ENCODE measurements around the gene NCOA5.

The NCOA5 gene

DNA sequence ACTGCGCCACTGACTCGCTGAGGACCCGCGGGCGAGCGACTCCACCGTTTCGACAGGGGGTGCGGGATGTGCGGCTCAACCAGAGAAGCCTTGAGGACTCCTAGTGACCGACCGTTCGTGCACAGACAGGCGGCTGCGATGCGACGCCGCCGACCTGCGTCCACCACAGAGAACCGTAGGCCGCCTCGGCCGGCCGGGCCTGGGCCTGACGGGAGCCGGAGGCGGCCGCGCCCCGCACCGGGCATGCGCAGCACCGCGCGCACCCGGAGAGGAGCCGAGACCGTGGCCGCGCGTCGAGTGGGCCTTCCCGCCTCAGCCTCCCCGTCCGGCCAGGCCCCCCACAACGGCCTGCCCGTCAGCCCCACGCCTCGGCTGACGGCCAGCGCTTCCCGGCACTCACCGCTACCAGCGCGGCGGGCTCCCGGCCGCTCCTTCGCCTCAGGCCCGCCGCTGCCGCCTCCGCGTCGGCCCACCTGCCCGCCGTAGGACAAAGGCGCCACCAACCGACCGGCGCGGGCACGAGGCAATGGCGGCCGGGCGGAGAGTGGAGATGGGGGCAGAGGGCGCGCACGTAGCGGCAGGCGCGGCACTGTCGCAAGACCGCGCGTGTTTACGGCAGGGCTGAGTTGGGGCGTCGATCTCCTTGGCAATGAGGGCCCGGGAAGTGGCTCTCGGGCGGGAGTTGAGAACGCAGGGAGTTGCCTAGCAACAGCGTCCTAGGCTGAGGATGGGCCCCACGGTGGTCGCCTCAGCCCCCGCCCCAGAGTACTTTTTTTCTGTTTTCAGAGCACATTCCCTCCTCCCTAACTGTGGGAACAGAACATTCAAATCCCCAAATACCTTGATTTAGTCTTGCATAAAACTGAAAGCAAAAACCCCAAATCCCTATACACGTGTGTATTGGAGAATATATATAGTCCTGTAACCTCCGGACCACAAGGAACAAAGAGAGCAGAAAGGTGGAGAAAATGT, at the start of gene NCOA5:
Gene NCOA5 (minus strand): TSS at position 546 of the 972 bp plus-strand sequence. CDS start 10,538 bp downstream, outside the sequence.
- peak; percentile 91 to 95 for DNase-seq

DNA sequence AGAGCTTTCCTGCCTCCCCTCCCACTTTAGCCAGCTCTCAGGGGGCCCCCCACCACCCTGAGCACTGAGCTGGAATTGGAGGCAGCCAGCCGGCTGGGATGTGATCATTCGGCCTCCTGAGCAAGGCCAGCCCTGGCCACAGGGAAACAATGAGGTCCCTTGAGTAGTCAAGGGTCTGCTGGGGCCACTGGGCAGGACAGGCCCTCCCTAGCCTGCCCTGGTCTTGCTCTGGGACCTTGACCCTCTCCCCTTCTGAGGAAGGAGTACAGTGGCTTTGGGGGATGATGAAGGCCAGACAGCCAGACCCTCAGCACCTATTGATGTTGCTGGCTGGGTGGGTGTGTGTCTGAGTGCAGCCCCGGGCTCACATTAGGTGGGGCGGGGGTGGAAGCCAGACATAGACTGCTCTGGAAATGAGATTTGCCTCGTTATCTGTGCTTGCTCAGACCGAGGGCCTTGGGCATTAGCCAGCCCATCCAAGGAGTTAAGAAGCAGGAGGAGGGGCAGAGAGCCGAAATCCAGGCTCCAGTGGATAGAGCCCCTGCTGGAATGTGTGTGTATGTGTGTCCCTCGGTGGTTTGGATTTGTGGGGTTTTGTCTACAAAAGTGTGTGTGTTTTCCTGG, 49.6 kb upstream of the NCOA5 start:
- peak; percentile 7 to 50 for DNase-seq

DNA sequence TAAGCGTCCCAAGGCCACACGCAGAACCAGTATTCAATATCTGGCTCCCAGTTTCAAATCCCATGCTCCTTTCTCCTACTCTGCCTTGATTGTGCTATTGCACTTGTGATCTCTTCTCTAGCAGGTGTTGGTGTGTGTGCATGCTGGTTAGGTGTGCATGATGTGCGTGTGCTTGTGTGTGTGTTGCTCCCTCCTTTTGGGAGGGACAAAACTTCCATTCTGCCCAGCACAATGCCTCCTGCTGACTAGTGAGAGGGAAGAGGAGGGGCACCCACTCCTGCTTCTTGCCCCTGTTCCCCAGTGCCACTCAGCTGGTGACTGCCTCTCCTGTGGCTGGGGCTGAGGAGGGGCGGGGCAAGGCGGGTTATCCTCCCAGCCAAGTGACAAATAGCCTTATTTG, 48.1 kb upstream of the NCOA5 start:
- DNase-seq: no peak

DNA sequence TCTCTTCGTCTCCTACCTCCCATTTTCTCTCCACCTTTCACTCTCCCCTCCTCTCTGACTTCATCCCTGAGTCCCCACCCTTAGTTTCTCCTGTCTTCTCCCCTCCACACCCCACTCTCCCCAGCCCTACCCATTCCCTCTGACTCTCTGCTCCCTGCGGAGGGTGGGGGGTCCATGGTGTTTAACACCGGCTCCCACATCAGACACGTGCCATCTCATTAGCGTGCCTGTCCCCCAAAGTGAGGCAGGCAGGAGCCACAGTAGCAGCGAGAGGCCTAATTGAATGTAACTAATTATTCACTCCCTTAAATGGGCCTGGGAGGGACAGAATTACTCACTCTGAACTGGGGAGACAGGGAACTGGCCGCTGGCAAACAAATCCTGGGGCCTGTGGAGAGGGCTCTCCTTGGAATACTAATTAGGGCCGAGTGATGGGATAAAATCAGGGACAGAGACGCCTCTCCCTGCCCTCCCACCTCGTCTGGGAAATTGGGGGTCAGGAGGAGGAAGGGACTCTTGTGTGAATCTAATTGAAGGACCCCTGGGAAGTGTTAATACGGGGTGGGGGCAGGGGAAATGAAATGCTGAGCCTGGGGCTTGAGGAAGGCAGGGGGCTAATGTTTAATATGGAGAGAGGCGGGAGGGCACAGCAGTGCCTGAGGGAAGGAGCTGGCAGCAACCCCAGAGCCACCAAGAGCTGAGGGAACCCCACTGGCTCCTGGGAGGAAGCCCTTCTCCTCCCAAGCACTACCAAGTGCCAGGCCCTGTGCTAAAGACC, 46.3 kb upstream of the NCOA5 start:
- DNase-seq: no peak

DNA sequence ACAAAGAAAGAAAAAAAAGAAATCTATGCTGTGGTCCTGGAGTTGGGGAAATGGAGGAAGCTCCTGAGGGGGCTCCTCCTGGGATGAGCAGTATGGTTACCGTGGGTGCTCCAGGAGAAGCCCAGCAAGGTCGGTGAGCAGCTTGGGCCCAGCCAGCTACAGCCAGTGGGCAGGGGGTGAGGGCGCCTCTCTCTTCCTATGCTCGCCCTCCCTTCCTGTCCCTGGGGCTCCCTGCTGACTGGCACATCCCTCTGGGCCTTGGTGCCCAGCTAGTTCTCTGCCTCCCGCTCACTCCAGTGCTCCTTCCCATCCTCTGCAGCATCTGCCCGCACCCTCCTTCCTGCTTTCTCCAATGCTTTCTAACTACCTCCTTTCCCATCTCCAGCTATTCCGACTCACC, 45.0 kb upstream of the NCOA5 start:
- DNase-seq: no peak

DNA sequence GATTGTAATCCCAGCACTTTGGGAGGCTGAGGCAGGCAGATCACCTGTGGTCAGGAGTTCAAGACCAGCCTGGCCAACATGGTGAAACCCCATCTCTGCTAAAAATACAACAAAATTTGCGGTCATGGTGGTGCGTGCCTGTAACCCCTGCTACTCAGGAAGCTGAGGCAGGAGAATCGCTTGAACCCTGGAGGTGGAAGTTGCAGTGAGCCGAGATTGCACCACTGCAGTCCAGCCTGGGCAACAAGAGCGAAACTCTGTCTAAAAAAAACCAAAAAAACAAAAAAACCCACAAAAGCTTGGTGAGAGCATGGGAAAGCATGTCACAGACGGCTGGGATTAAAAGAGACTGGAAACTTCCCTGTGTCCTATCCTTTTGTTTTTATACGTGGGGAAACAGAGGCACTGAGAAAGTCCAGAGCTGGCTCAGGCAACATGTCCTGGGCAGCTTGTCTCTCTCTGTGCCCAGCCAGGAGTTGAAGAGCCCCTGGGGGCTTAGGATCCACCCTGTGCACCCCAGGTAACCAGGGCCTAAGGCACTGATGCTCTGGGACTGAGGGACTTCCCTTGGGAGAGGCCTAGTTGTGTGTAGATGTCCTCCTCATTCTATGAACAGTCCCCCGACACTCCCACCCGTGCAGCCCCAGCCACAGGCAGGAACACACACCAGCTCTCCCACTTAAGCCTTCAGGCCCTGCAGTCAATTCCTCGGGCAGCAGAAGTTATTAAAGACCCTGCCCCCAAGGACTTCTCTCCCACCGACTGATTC, 44.3 kb upstream of the NCOA5 start:
- DNase-seq: no peak

DNA sequence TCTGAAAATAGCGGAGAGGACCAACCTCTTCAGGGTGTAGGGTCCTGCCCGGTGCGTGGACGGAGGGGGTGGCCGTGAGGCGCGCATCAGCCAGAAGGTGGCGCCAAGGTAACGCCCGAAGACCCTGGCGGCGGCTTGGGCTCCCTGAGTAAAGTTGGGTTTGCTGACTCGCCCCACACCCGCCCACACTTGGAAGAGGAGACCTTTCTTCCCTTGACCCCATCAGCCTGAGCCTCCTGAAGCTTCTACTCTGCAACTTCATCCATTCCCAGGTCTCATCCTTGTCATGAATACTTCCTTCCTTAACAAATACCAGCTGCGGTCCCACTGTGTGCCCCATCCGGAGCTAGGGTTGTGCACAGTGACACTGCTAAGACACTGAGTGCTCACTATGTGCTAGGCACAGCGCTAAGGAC, 43.0 kb upstream of the NCOA5 start:
- DNase-seq: peak; percentile 37 to 63

DNA sequence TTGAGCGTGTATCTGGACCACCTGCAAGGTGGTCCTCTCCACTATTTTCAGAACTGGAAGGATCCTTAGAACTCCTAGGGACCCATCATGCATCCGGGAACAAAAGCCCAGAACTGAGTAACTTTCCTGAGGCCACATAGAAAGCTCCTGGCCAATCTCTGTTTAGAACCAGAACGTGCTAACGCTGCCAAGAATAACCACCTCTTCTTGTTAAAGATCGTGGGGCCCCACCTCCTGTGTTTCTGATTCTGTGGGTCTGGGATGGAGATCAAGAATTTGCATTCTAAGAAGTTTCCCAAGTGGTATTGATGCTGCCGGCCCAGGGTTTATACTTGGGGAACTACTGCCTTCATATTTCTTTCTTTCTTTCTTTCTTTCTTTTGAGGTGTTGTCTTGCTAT, 41.6 kb upstream of the NCOA5 start:
- no peak for DNase-seq

DNA sequence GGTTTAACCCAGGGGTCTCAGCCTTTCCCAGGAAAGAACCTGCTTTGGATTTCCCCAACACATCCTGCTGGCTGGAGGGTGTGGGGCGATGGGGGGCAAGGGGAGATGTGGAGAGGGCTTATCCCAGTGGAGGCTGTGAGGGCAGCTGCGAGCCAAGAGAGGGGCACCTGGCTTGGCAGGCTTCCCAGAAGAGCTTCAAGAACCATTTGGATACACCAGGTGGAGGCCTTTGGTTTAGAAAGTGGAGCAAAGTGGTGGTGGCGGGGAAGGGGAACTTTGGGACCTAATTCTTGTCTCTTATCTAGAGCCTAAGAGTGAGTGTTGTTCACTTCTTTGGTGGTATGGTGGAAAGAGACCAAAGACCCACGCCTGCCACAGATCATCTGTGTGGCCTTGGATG, 40.8 kb upstream of the NCOA5 start:
- DNase-seq: peak; percentile 94 to 96

DNA sequence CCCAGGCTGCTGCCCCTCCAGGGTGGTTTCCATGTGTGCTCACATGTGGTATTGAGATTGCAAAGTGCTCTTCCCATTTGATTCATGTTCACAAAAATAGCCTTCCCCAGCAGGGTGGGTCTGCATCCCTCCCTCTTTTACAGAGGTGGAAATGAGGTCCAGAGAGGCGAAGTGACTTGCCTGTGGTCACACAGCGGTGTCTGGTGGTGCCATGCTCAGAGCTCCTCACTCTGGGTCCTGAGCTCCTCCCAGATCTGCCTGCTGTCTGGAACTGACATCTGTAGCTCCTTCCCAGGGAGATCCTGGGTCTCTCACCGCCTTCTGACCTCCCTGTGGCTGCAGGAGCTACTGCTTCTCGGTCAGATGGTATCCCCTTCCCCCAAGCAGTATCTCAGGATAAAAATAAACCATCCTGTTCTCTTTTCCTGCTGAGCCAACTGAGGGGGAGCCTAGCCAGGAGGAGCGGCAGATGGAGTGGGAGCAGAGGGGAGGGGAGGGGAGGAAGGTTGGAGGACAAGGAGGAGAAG, 40.3 kb upstream of the NCOA5 start:
- DNase-seq: peak; percentile 95 to 96

DNA sequence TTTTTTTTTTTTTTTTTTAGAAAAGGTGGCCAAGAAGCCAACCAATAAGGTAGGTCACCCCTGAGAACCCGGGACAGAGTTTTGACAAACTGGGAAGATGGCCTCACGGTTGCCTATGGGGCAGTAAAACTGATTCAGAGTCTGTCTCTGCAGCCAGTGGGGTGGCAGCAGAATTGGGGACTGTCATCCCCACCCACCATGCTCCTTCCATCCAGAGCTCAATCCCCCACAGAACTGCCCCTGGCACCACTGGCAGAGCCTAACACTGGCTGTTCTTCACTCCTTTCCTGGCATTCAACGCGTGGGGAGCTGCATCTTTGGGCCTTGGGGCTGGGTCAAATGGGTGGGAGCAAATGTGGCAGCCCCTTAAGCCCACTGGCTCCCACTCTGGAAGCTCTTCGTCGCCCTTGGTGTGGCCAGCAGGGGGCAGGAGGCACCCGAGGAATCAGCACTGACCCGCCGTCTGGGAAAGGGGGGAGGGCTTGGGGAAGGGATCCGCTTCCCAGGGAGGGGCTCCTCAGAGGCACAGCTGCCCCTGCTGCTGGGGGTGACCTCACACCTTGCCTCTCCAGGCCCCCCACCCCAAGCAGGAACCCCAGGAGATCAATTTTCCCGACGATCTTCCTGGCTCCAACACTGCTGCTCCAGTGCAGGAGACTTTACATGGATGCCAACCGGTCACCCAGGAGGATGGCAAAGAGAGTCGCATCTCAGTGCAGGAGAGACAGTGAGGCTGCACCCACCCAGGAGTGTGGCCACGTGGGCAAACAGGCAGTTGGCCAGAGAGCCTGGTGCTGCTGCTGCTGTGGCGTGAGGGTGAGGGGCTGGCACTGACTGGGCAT, 38.8 kb upstream of the NCOA5 start:
- peak; percentile 57 to 75 for DNase-seq

DNA sequence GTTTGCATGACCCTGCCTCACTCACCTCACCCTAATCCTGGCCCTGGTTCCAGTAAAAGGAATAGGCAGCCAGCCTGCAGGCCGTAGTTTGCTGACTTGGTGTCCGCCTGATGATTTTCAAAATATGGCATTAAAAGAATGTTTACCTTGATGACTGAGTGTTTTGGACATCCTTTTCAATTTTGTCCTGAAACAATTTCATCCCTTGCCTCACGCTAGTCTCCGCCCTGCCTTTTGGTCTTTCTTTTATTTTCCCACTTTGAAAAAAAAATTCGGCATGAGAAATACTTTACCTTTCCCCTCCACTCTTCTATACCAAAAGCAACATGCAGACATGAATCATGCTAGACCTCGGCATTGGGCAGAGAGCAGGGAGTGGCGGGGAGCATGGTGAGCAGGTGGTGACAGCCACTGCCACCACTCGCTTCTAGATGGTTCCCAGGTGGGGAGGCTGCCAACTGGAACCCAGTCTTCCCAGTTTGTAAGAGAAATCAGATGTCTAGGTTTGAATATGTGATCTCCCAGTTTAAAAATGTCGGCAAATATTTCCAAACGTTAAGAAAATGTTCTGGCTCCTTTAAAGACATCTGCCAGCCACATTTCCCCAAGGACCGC, 37.7 kb upstream of the NCOA5 start:
- DNase-seq: no peak

DNA sequence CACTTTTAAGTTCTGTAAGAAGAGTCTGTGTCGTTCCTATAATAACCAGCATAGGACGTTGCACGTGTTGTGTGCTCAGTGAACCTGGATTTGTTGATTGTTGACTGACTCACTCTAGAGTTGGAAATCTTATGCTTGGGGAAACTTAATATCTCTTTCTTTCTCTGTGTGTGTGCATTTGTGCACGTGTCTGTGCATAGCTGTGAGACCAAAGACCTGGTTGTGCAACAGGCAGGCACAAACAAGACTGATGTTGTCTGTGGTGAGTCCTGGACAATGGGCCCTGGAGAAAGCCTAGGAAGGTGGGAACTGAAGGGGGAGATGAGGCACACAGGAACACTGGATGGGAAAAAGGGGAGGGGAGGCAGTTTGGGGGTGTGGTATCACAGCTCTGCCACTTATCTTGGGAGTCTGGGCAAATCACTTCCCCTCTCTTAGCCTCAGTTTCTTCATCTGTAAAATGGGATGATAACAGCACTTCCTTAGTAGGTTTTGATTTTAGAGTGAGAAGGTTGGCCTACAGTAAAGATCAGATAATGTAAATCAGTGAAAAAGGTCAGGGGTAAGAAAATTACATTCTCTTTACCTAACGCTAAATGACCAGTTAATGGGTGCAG, 36.8 kb upstream of the NCOA5 start:
- DNase-seq: no peak

DNA sequence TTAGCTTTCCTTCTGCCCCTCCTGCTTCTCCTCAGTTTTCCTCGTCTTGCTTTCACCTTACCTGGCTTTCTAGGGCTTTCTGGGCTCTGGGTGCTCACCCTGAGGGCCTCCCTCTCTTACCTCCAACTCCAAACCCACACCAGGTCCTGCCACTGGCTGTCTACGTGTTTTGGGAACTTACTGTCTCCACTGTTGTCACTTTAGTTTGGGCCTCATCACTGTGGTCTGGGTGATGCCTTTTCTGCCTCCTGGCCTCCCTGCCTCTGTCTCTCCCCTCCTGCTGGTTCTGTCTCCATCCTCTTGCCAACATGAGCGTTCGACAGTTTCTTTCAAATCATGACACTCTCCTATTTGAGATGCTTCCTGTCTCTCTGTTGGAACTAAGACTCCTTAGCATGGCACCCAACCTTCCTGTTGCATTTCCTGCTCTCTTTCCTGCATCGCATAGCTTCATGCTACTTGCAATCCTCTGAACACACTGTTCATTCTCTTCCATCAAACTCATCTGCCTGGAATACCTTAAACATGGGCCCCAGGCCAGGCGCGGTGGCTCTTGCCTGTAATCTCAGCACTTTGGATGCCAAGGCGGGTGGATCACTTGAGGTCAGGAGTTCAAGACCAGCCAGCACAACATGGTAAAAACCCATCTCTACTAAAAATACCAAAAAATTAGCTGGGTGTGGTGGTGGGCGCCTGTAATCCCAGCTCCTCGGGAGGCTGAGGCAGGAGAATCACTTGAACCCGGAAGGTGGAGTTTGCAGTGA, 33.9 kb upstream of the NCOA5 start:
- no peak for DNase-seq

DNA sequence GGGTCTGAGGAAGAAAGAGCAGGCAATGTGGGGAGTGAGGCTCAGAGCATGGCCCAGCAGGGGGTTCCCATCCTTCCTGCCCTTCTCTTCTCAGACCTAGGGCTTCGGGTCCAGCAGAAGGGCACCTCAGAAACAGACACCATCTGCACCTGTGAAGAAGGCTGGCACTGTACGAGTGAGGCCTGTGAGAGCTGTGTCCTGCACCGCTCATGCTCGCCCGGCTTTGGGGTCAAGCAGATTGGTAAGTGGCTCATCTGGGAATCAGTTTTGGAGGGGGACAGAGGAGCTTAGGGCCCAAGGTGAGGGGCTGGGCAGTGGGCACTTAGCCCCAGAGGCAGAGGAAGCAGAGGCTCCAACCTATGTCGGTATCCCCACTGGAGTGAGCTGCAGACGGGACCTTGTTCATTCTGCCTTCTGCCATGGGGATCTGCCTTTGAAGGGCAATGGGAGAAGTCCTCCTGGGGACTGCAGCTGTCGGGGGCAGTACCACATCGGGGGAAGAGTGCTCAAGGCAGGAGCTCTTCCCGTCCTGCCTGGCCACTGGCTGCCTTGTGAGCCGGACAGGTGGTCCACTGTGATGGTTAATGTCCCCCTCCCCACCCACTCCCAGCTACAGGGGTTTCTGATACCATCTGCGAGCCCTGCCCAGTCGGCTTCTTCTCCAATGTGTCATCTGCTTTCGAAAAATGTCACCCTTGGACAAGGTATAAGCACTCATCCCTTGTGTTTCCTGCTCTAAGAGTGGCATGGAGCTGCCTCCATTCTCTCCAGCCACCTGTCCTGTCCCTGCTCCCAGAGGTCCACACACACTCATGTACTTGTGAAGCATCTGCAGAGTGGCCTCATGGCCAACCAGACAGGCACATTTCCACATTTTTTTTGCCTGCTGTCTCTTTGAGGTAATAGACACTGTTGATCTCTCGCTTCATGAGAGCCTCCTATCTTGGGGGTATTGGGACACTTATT, 33.0 kb upstream of the NCOA5 start:
- no peak for DNase-seq

DNA sequence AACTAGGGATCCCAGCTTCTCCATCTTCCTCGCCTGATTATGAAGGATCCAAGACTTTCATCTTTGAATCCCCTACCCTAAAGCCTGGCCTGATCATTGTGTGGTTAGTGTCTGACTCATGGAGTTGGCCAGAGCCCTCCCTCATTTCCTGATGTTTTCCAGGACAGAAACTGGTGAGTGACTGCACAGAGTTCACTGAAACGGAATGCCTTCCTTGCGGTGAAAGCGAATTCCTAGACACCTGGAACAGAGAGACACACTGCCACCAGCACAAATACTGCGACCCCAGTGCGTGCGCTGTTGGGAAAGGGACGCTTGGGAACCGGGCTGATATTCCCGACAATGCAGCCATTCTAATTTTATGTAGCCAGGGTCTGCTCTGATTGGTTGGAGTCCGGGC, 32.3 kb upstream of the NCOA5 start:
- DNase-seq: no peak

DNA sequence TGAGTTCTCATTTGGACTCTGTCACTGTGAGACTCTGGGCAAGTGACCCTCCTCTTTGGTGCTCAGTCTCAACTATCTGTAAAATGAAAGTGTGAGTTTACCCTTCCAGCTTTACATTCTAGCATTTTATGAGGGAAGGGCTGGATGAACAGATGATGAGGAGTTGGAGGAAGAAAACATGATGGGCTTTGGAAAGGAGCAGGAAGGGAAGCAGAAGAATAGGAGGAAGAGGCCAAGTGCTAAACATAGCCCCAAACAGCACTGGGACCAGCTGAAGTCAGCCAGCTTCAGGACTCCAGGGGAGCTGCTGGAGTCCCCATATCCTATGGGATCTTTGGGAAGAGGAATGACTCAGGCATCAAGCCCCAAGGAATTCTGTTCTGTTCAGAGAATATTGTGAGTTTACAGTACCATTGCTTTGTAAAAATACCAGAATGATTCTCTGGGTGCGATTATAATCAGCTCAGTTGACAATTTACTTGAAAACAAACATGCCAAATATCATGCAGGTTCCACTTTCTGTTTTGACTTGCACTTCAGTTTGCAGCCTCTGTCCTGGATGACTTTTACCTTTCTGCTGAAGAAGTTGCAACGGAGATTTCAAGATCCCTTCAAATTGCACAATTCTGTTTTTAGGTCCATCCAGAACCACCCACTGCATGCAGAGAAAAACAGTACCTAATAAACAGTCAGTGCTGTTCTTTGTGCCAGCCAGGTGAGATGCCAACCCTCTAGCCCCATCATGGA, 31.6 kb upstream of the NCOA5 start:
- DNase-seq: no peak

DNA sequence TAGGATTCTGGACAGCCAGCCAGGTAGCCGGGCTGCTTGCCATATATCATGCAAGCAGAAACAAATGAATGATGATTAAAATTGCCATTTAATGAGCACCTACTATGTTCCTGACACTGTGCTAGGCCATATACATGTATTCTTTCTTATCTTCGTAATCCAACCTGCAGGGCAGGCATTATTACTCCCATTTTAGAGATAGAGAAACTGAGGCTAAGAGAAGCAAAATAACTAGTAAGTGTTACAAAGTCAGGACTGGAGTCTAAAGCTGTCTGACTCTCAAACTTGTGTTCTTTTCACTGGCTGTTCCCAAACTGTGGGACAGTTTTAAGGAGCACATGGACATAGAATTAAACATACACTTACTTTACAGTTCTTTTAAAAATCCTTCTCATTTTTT, 30.4 kb upstream of the NCOA5 start:
- no peak for DNase-seq
